Vagina (tissue), 2 donors: Measurements from ENCODE around the gene GLP2R.

Experiments
- POLR2A ChIP-seq, 2 donors: fragments of 450-650 bp; IDR thresholded peaks; one replicate each; pipeline ENCODE4 v1.6.1; 2017; ENCODE audit warnings: antibody characterized with exemption in 2 of 2, mild to moderate bottlenecking in 2 of 2, moderate library complexity in 2 of 2
- TF ChIP-seq, protein P1 (sequence below), 3 experiments: fragments of 450-650 bp in 2 of 3; fragments of 200-600 bp in 1 of 3; sonication (generic) in 1 of 3; IDR thresholded peaks; one replicate each; pipeline ENCODE4 v1.5.1; 2017 to 2019; ENCODE audit warnings: antibody characterized with exemption in 3 of 3, mild to moderate bottlenecking in 2 of 3, moderate library complexity in 2 of 3

DNA sequence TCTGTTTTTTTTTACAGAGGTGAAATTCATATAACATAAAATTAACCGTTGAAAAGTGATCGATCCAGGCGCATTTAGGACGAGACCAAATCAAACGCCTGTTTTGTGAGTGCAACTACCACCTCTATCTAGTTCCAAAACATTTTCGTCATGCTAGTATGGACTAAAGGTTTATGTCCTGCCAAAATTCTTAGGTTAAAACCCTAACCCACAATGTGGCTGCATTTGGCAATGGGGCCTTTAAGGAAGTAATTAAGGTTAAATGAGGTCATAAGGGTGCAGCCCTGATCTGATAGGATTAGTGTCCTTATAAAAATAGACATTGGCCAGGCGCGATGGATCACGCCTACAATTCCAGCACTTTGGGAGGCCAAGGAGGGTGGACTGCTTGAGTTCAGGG lies 112.2 kb downstream of the GLP2R start:
- TF ChIP-seq, protein P1, sequence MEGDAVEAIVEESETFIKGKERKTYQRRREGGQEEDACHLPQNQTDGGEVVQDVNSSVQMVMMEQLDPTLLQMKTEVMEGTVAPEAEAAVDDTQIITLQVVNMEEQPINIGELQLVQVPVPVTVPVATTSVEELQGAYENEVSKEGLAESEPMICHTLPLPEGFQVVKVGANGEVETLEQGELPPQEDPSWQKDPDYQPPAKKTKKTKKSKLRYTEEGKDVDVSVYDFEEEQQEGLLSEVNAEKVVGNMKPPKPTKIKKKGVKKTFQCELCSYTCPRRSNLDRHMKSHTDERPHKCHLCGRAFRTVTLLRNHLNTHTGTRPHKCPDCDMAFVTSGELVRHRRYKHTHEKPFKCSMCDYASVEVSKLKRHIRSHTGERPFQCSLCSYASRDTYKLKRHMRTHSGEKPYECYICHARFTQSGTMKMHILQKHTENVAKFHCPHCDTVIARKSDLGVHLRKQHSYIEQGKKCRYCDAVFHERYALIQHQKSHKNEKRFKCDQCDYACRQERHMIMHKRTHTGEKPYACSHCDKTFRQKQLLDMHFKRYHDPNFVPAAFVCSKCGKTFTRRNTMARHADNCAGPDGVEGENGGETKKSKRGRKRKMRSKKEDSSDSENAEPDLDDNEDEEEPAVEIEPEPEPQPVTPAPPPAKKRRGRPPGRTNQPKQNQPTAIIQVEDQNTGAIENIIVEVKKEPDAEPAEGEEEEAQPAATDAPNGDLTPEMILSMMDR (IDR thresholded peaks at IDR 0.05), result no peak
- TF ChIP-seq POLR2A (IDR thresholded peaks at IDR 0.05), result no peak
